HEK293T (cell line): ENCODE results near the gene CA14.

Experiments used
- ARNT ChIP-seq: fragments of 450-650 bp; IDR thresholded peaks from 2 replicates; pipeline ENCODE4 v1.6.1; 2017; ENCODE audit warnings: mild to moderate bottlenecking
- BHLHE40 ChIP-seq: fragments of 450-650 bp; IDR thresholded peaks from 2 replicates; pipeline ENCODE4 v1.6.1; 2016; ENCODE audit warnings: mild to moderate bottlenecking, moderate library complexity, borderline replicate concordance
- CTBP1 ChIP-seq: fragments of 450-650 bp; IDR thresholded peaks from 2 replicates; pipeline ENCODE4 v1.6.1; 2016; ENCODE audit warnings: borderline replicate concordance
- ELF4 ChIP-seq: fragments of 450-650 bp; IDR thresholded peaks from 2 replicates; pipeline ENCODE4 v1.6.1; 2017; ENCODE audit warnings: antibody characterized with exemption
- FOXA1 ChIP-seq: fragments of 450-650 bp; IDR thresholded peaks from 2 replicates; pipeline ENCODE4 v1.6.1; 2016; ENCODE audit warnings: mild to moderate bottlenecking
- FOXM1 ChIP-seq: fragments of 450-650 bp; IDR thresholded peaks from 2 replicates; pipeline ENCODE4 v1.6.1; 2017; ENCODE audit warnings: mild to moderate bottlenecking, borderline replicate concordance
- HDGF ChIP-seq: fragments of 450-650 bp; IDR thresholded peaks from 2 replicates; pipeline ENCODE4 v1.6.1; 2017; ENCODE audit warnings: antibody characterized with exemption, borderline replicate concordance
- L3MBTL2 ChIP-seq: fragments of 450-650 bp; conservative IDR thresholded peaks from 2 replicates; pipeline ENCODE4 v1.6.1; 2016; ENCODE audit warnings: mild to moderate bottlenecking
- LEF1 ChIP-seq: fragments of 450-650 bp; IDR thresholded peaks from 2 replicates; pipeline ENCODE4 v1.6.1; 2017; ENCODE audit warnings: mild to moderate bottlenecking, borderline replicate concordance
- NFRKB ChIP-seq: fragments of 450-650 bp; IDR thresholded peaks from 2 replicates; pipeline ENCODE4 v1.6.1; 2016; ENCODE audit warnings: mild to moderate bottlenecking, moderate library complexity
- PKNOX1 ChIP-seq: fragments of 450-650 bp; IDR thresholded peaks from 2 replicates; pipeline ENCODE4 v1.6.1; 2016
- SP1 ChIP-seq: fragments of 450-650 bp; IDR thresholded peaks from 2 replicates; pipeline ENCODE4 v1.6.1; 2017
- SUZ12 ChIP-seq: fragments of 450-650 bp; IDR thresholded peaks from 2 replicates; pipeline ENCODE4 v1.6.1; 2016; ENCODE audit warnings: mild to moderate bottlenecking
- ZNF384 ChIP-seq: fragments of 450-650 bp; IDR thresholded peaks from 2 replicates; pipeline ENCODE4 v1.6.1; 2016

- TF ChIP-seq BHLHE40 = no peak
- no peak for TF ChIP-seq HDGF
- no peak for TF ChIP-seq SP1
- no peak for TF ChIP-seq L3MBTL2
- no peak for TF ChIP-seq ARNT
- no peak for TF ChIP-seq ELF4
- TF ChIP-seq PKNOX1 = no peak
- no peak for TF ChIP-seq ZNF384
- no peak for TF ChIP-seq CTBP1
- no peak for TF ChIP-seq SUZ12
- no peak for TF ChIP-seq FOXM1
- no peak for TF ChIP-seq FOXA1
- no peak for TF ChIP-seq LEF1
- TF ChIP-seq NFRKB = no peak
These were observed 22.6 kb downstream of the CA14 start for GRCh38 chr1:150280138-150280707.
